Measurements from ENCODE around the gene FOXP2. TPM values are rescaled to one million over a fixed set of nuclear protein-coding genes. Genes with fewer than 3 reads are reported as not detected.
A peak's percentile ranks its signal among the peaks of the same experiment; 100 is the strongest.

The FOXP2 gene
- total and polyA plus RNA-seq, 10 of the 15 experiments (the other 5 are each of a cell fraction or from before 2014, with no cell fraction given): 0.99 to 2.5 (median 1.8) TPM

DNA sequence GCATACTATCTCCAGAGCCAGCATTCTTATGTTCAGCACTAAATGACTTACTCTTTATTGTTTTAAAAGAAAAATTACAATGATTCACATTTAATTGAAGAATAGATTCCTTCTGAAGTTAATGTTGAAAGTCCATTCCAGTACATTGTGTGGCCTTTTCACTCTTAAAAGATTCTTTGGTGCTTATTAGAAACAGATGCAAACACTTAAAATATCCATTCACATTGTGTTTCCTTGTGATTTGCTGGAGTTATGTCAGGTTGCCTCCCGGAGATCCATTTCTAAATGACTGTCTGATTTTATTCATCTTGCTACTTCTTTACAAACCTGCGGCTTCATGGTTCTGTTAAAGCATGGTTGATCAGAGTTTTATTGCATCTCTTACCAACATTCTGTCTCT lies 152.8 kb downstream of the FOXP2 start (continued):
- TF ChIP-seq MTA2 (IDR thresholded peaks at IDR 0.05; ENCODE audit: low read depth) (no peak), BCL3 (IDR thresholded peaks at IDR 0.05; ENCODE audit: borderline replicate concordance, insufficient read depth, low read depth, low read length, poor library complexity, severe bottlenecking) (no peak)

GRCh38 chr7:114569220-114569619 lies 154.6 kb downstream of the FOXP2 start:
- Histone ChIP-seq H3K36me3 (ENCODE audit: control insufficient read depth in 2 of 2, insufficient read depth in 2 of 2, low read length in 1 of 2) (no peaks in the 10 kb centered on the region), H3K4me3 (no peak overlapping the region), H3K27me3 (replicated peaks in 1 of 2; ENCODE audit: control insufficient read depth in 2 of 2, insufficient read depth in 2 of 2, low read length in 1 of 2) (no peaks in the 10 kb centered on the region), H3K9me3 (replicated peaks; ENCODE audit: control insufficient read depth, insufficient read depth, low read length) (no peaks in the 10 kb centered on the region), H3K27ac (ENCODE audit: control insufficient read depth, insufficient read depth) (no peak overlapping the region), H3K79me2 (ENCODE audit: control insufficient read depth, insufficient read depth, low read length) (no peaks in the 10 kb centered on the region), H3K9ac (ENCODE audit: control insufficient read depth, insufficient read depth, low read length) (no peak overlapping the region), H4K20me1 (ENCODE audit: control insufficient read depth, insufficient read depth) (no peaks in the 10 kb centered on the region), H3K4me2 (ENCODE audit: control insufficient read depth, insufficient read depth) (no peak overlapping the region), H3K4me1 (ENCODE audit: control insufficient read depth, insufficient read depth, low read length) (no peaks in the 10 kb centered on the region), H2AFZ (ENCODE audit: control insufficient read depth, low read depth, low read length) (no peak overlapping the region)
- intact Hi-C loops (cut with micrococcal nuclease; ENCODE audit: unreplicated experiment): no loop called here
- DNase-seq (ENCODE audit: low read depth, low spot score) (no peak), ATAC-seq (peak; percentile 48), FAIRE-seq (no peak)
- in situ Hi-C loops (cut with MboI): no loop called here
- TF ChIP-seq CHD1 (IDR thresholded peaks at IDR 0.05; ENCODE audit: low read depth, low read length): no peak
- TF ChIP-seq, protein P1, sequence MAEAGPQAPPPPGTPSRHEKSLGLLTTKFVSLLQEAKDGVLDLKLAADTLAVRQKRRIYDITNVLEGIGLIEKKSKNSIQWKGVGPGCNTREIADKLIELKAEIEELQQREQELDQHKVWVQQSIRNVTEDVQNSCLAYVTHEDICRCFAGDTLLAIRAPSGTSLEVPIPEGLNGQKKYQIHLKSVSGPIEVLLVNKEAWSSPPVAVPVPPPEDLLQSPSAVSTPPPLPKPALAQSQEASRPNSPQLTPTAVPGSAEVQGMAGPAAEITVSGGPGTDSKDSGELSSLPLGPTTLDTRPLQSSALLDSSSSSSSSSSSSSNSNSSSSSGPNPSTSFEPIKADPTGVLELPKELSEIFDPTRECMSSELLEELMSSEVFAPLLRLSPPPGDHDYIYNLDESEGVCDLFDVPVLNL (IDR thresholded peaks at IDR 0.05; ENCODE audit: low read depth, low read length): no peak
- TF ChIP-seq ZBED1 (IDR thresholded peaks at IDR 0.05; ENCODE audit: borderline replicate concordance): no peak
- TF ChIP-seq ZNF24 (IDR thresholded peaks at IDR 0.05): 0 out of 2 replicates have a peak, but pooled peaks have one; percentile 54
- no peak for TF ChIP-seq SUZ12 (IDR thresholded peaks at IDR 0.05; ENCODE audit: unreplicated experiment)
- TF ChIP-seq BHLHE40 (IDR thresholded peaks at IDR 0.05; ENCODE audit: borderline replicate concordance in 1 of 2, low read depth in 2 of 2, low read length in 1 of 2): peak; percentile 23 to 35; a peak in 1 of 4 replicates
- peak; percentile 38 for TF ChIP-seq MEF2B (IDR thresholded peaks at IDR 0.05; ENCODE audit: partially characterized antibody, poor library complexity, severe bottlenecking)
- TF ChIP-seq ATF7 (IDR thresholded peaks at IDR 0.05; ENCODE audit: low read depth): peak; percentile 54
- peak in 1 of 2 experiments; percentile 12; a peak in 1 of 4 replicates for TF ChIP-seq EP300 (IDR thresholded peaks at IDR 0.05; ENCODE audit: borderline replicate concordance in 1 of 2, control insufficient read depth in 1 of 2, low read depth in 2 of 2, low read length in 2 of 2)
- TF ChIP-seq IKZF2 (IDR thresholded peaks at IDR 0.05): no peak
- TF ChIP-seq MTA2 (IDR thresholded peaks at IDR 0.05; ENCODE audit: low read depth): peak; percentile 98
- TF ChIP-seq, protein P2, sequence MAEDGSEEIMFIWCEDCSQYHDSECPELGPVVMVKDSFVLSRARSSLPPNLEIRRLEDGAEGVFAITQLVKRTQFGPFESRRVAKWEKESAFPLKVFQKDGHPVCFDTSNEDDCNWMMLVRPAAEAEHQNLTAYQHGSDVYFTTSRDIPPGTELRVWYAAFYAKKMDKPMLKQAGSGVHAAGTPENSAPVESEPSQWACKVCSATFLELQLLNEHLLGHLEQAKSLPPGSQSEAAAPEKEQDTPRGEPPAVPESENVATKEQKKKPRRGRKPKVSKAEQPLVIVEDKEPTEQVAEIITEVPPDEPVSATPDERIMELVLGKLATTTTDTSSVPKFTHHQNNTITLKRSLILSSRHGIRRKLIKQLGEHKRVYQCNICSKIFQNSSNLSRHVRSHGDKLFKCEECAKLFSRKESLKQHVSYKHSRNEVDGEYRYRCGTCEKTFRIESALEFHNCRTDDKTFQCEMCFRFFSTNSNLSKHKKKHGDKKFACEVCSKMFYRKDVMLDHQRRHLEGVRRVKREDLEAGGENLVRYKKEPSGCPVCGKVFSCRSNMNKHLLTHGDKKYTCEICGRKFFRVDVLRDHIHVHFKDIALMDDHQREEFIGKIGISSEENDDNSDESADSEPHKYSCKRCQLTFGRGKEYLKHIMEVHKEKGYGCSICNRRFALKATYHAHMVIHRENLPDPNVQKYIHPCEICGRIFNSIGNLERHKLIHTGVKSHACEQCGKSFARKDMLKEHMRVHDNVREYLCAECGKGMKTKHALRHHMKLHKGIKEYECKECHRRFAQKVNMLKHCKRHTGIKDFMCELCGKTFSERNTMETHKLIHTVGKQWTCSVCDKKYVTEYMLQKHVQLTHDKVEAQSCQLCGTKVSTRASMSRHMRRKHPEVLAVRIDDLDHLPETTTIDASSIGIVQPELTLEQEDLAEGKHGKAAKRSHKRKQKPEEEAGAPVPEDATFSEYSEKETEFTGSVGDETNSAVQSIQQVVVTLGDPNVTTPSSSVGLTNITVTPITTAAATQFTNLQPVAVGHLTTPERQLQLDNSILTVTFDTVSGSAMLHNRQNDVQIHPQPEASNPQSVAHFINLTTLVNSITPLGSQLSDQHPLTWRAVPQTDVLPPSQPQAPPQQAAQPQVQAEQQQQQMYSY (CRISPR knock-in tag; IDR thresholded peaks at IDR 0.05): no peak
- TF ChIP-seq POLR2A (IDR thresholded peaks at IDR 0.05; ENCODE audit: low read depth, low read length): no peak
- TF ChIP-seq ZNF217 (IDR thresholded peaks at IDR 0.05): peak; percentile 92
- CTCF ChIA-PET: no interaction called here
- SMC1A ChIA-PET (ENCODE audit: uncharacterized antibody, unreplicated experiment): no interaction called here
- BruUV-seq (replicated peaks): no TSS peak
- RAD21 ChIA-PET (ENCODE audit: unreplicated experiment): no interaction called here
- POLR2A ChIA-PET: no interaction called here
- 38% methylated on average over 1 of the region's 1 CpG for WGBS (ENCODE audit: insufficient coverage, insufficient replicate concordance, low lambda C conversion rate, missing lambda C conversion rate)

Measured in GM12878 (cell line).